Lung (tissue), 12 donors: ENCODE data around the gene ETV3L. TPM values are rescaled to one million over a fixed set of nuclear protein-coding genes. Genes with fewer than 3 reads are reported as not detected.

Experiments
- ATAC-seq: fragments of 200-7000 bp; cut with Tn5 transposase; one replicate; pipeline ENCODE4 v1.9.1; 2020; ENCODE audit warnings: moderate number of reproducible peaks; ENCODE audit not compliant: insufficient read depth, low FRiP score
- DNase-seq, 3 donors: peaks; one replicate each; pipeline ENCODE4 v3.0.0-alpha.2; 2013 to 2017
- H3K27ac ChIP-seq, 2 donors: one replicate each; pipeline ENCODE4 v1.5.1; 2013; ENCODE audit warnings: mild to moderate bottlenecking in 2 of 2, moderate library complexity in 2 of 2, control low read depth in 1 of 2, inconsistent platforms in 1 of 2, low read depth in 1 of 2, low read length in 1 of 2
- H3K27me3 ChIP-seq, 3 donors: one replicate each; pipeline ENCODE4 v1.5.1; 2013; ENCODE audit warnings: low read length in 2 of 3; ENCODE audit not compliant: control insufficient read depth in 3 of 3, insufficient read depth in 3 of 3
- H3K36me3 ChIP-seq, 4 donors: one replicate each; pipeline ENCODE4 v1.5.1; 2013; ENCODE audit warnings: low read length in 4 of 4, mild to moderate bottlenecking in 1 of 4, moderate library complexity in 1 of 4; ENCODE audit not compliant: control insufficient read depth in 4 of 4, insufficient read depth in 4 of 4
- H3K4me1 ChIP-seq, 5 donors: one replicate each; pipeline ENCODE4 v1.5.1; 2013; ENCODE audit warnings: low read length in 5 of 5, mild to moderate bottlenecking in 2 of 5, moderate library complexity in 1 of 5; ENCODE audit not compliant: control insufficient read depth in 5 of 5, insufficient read depth in 5 of 5
- H3K4me3 ChIP-seq: one replicate; pipeline ENCODE4 v1.5.1; 2013; ENCODE audit warnings: mild to moderate bottlenecking, control low read depth, moderate library complexity
- H3K9ac ChIP-seq, 2 donors: one replicate each; pipeline ENCODE4 v1.5.1; 2013; ENCODE audit warnings: low read length in 2 of 2, control low read depth in 1 of 2; ENCODE audit not compliant: insufficient read depth in 1 of 2
- H3K9me3 ChIP-seq, 4 donors: one replicate each; pipeline ENCODE4 v1.5.1; 2013; ENCODE audit warnings: low read length in 3 of 4, mild to moderate bottlenecking in 1 of 4, moderate library complexity in 1 of 4; ENCODE audit not compliant: control insufficient read depth in 4 of 4, insufficient read depth in 3 of 4
- WGBS, 2 donors: extraction: QIAGEN DNeasy Blood & Tissue Kit; methylation state at CpG; one replicate each; pipeline ENCODE4 v1.1.7; 2013; 5-methylcytosine and 5-hydroxymethylcytosine counted together
- polyA plus RNA-seq, 2 donors: library from polyadenylated mRNA; stranded (reverse); fragments of 200-250 nt; gene quantifications; one replicate each; pipeline ENCODE4 v1.2.1, GENCODE V29; 2013
- total RNA-seq, 2 donors: library from RNA; depleted of rRNA in 1 of 2; stranded (reverse); fragments of >200 nt in 1 of 2; gene quantifications; one replicate each; pipeline ENCODE4 v1.2.1, GENCODE V29; 2014 to 2021
- TF ChIP-seq, protein P1 (sequence below): IDR thresholded peaks from 2 replicates; pipeline ENCODE4 v1.5.1; 2012; ENCODE audit warnings: mild to moderate bottlenecking; ENCODE audit errors: control extremely low read depth, extremely low read depth
- donor health status: control.
- donor health status: control.
- donor health status: Bipolar disorder and iron deficiency.
- donor health status: healthy.
- donor health status: DM: yes; HTN: yes; CAD: no.

The ETV3L gene
- total and polyA plus RNA-seq, 4 donors: 0.05 TPM; not detected in 3

DNA sequence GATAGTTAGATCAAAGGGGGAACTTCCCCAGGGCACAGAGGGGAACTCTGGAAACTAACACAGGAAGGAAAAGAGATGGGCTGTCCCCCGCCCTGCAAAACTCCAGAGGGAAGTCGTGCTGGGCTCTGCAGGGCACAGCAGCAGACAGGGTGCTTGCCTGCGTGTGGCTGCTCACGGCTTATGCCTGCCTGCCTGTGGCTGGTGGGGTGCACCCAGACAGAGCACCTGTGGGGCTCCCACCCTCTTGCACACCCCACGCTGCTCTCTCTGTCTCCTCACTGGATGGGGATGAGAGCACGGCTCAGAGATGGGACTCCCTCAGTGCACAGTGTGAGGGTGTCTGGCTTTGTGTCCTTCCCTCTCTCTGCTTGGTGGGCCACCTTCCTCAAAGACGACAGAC, 13.5 kb upstream of the ETV3L start:
- Histone ChIP-seq H3K27ac (no peak overlapping the region), H3K4me3 (no peak overlapping the region), H3K9ac (no peak overlapping the region), H3K36me3 (no peaks in the 10 kb centered on the region), H3K27me3 (peaks cover 0 to 19% (median 11%) of the 10 kb centered on the region in 3 donors), H3K9me3 (no peaks in the 10 kb centered on the region), H3K4me1 (peaks cover 0 to 3% (median 0%) of the 10 kb centered on the region in 5 donors)
- ATAC-seq: no peak
- no peak for DNase-seq
- TF ChIP-seq, protein P1, sequence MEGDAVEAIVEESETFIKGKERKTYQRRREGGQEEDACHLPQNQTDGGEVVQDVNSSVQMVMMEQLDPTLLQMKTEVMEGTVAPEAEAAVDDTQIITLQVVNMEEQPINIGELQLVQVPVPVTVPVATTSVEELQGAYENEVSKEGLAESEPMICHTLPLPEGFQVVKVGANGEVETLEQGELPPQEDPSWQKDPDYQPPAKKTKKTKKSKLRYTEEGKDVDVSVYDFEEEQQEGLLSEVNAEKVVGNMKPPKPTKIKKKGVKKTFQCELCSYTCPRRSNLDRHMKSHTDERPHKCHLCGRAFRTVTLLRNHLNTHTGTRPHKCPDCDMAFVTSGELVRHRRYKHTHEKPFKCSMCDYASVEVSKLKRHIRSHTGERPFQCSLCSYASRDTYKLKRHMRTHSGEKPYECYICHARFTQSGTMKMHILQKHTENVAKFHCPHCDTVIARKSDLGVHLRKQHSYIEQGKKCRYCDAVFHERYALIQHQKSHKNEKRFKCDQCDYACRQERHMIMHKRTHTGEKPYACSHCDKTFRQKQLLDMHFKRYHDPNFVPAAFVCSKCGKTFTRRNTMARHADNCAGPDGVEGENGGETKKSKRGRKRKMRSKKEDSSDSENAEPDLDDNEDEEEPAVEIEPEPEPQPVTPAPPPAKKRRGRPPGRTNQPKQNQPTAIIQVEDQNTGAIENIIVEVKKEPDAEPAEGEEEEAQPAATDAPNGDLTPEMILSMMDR: no peak
- WGBS, 2 donors: 36 to 52% methylated on average over 7 of the region's 7 CpGs

DNA sequence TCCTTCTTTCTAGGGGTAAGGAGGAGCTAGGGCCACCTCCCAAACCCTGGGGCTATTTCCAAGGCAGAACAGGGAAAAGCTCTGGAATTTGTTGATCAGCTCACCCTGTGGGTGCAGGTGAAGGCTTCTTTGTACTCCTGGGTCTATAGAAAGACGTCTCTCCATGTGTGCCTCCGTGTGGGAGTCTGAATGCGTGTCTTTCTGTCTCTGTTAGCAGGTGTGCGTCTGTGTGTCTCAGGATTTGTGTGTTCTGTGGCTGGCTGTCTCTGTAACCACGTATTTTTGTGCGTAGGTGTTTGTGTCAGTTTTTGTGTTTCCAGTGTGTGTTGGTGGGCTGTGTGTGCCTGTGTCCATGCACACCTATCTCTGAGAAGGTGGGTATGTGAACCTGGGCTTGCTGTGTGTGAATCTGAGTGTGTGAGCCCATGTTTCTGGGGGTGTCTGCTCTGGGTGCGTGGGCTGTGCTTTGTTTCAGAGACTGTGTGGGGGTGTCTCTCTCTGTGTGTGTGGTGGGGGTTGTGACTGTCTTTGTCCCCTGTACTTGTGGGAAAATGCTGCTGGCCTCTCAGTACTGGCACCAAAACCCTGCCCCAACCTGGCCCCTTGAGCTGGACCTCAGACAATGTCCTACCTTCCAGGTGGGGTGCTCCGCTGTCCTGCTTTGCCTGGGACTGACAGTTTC, 12.7 kb upstream of the ETV3L start:
- no peak for DNase-seq
- 85 to 91% methylated on average over 8 of the region's 8 CpGs for WGBS, 2 donors
- TF ChIP-seq, protein P1: no peak
- no peak overlapping the region for H3K4me3 ChIP-seq
- no peak overlapping the region for H3K9ac ChIP-seq
- peaks cover 0 to 27% (median 18%) of the 10 kb centered on the region in 3 donors for H3K27me3 ChIP-seq
- no peaks in the 10 kb centered on the region for H3K36me3 ChIP-seq
- no peak overlapping the region for H3K27ac ChIP-seq
- peaks cover 0 to 3% (median 0%) of the 10 kb centered on the region in 5 donors for H3K4me1 ChIP-seq
- H3K9me3 ChIP-seq: no peaks in the 10 kb centered on the region
- ATAC-seq: no peak

DNA sequence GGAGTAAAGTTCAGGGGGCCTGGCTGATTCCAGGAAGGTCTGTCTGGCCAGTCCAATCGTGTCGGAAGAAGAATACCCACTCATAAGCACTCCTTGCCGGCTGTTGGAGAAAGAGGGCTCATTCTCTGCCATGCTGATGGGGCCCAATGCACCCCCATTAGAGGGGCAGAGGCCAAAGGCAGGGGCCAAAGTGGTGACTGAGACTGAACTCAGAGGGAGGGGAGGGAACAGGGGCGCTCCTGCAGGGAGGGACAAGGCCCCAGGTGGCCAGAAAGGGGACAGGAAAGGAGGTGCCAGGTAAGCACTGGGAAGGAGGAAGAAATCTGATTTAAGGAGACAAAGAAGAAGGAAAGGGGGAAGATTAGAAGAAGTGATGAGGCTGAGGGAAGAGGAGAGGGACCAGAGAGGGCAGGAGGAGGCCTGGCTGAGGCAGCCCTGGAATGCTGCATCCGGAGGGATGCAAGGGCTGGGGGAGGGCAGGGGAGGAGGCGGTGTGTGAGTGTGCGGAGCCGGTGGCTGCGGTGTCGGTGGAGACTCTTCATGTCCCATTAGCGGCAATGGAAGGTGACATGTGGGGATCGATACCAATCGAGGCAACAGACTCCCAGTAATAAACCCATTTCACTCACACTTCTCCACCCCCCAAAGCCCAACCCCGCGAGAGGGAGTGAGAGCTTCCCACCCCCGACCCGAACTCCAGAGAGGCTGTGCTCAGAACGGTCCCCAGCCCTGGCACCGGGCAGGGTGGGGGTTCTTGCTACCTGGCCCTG, 12.0 kb upstream of the ETV3L start:
- WGBS, 2 donors: 75 to 85% methylated on average over 19 of the region's 19 CpGs
- TF ChIP-seq, protein P1: no peak
- peaks cover 0 to 3% (median 0%) of the 10 kb centered on the region in 5 donors for H3K4me1 ChIP-seq
- DNase-seq (no peak), ATAC-seq (no peak)
- H3K9ac ChIP-seq: no peak overlapping the region
- no peaks in the 10 kb centered on the region for H3K36me3 ChIP-seq
- no peaks in the 10 kb centered on the region for H3K9me3 ChIP-seq
- H3K4me3 ChIP-seq: no peak overlapping the region
- H3K27me3 ChIP-seq: peaks cover 0 to 33% (median 22%) of the 10 kb centered on the region in 3 donors
- H3K27ac ChIP-seq: no peak overlapping the region
